A549 (cell line): ENCODE results near the gene SLC6A3.

ENCODE experiments used
- BHLHE40 ChIP-seq: IDR thresholded peaks from 2 replicates; pipeline ENCODE4 v1.6.1; 2012; ENCODE audit warnings: low read depth, low read length, inconsistent platforms
- CTCF ChIP-seq: fragments of >200 bp; sonication (Bioruptor Twin); formaldehyde crosslinking; IDR thresholded peaks from 3 replicates; pipeline ENCODE4 v1.5.1; 2016
- PBX3 ChIP-seq: IDR thresholded peaks from 2 replicates; pipeline ENCODE4 v1.6.1; 2012
- POLR2A ChIP-seq: IDR thresholded peaks from 2 replicates; pipeline ENCODE4 v1.6.1; 2012; ENCODE audit warnings: mild to moderate bottlenecking, low read length
- POLR2AphosphoS2 ChIP-seq: conservative IDR thresholded peaks from 2 replicates; pipeline ENCODE4 v1.6.1; 2012; ENCODE audit warnings: low read length, improper control_type of control experiment, inconsistent platforms
- RFX5 ChIP-seq: fragments of 450-650 bp; IDR thresholded peaks from 2 replicates; pipeline ENCODE4 v1.7.1; 2014; ENCODE audit warnings: antibody characterized with exemption, mild to moderate bottlenecking, moderate library complexity
- ZSCAN20 ChIP-seq: fragments of 250-450 bp; sonication (Bioruptor Pico); IDR thresholded peaks from 2 replicates; pipeline ENCODE4 v1.8.0; 2022; ENCODE audit warnings: mild to moderate bottlenecking, moderate library complexity
- TF ChIP-seq, protein P1 (sequence below): fragments of 450-650 bp; IDR thresholded peaks from 2 replicates; pipeline ENCODE4 v1.6.1; 2014; ENCODE audit warnings: antibody characterized with exemption
- TF ChIP-seq, protein P2 (sequence below): fragments of 200-600 bp; sonication (generic); IDR thresholded peaks from 2 replicates; pipeline ENCODE4 v1.6.1; 2016; ENCODE audit warnings: antibody characterized with exemption, mild to moderate bottlenecking, moderate library complexity

DNA sequence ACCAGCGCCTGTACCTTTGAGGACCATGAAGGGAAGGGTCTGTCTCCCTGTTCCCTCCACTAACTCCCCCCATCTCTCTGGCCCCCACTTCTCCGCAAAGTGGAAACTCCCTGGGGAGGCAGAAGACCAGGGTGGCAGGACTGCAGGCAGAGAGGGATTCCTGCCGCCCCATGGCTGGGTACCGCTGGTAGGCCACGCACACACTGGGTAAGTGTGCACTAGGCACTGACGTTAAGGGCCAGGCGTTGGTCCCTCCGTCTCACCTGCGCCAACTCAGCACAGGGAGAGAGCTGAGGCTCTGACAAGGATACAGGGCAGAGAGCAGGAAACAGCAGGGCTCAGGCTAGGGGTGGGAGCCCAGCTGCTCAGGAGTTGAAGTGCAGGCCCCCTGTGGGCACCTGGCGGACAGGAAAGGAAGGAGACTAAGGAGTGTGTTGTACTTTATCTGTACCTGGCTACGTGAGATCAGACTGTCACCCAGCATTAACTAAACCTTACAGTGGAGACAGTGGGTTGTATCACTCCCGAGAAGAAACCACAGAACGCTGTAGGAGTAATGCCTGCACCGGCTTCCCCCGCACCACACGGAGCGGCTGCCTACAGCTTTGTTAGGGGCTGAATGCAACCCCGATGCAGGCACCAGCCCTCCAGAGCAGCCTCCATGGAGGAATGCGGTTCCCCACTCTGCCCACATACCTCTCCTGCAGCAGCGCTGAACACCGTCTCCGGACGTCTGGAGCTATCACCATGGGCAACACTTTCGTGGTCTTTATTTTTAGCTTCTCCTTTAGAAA, 66.2 kb downstream of the SLC6A3 start:
- TF ChIP-seq CTCF (no peak), ZSCAN20 (CRISPR knock-in tag) (no peak), PBX3 (no peak), RFX5 (no peak), POLR2AphosphoS2 (no peak), POLR2A (no peak), BHLHE40 (no peak)
- TF ChIP-seq, protein P1, sequence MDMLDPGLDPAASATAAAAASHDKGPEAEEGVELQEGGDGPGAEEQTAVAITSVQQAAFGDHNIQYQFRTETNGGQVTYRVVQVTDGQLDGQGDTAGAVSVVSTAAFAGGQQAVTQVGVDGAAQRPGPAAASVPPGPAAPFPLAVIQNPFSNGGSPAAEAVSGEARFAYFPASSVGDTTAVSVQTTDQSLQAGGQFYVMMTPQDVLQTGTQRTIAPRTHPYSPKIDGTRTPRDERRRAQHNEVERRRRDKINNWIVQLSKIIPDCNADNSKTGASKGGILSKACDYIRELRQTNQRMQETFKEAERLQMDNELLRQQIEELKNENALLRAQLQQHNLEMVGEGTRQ, result no peak
- TF ChIP-seq, protein P2, sequence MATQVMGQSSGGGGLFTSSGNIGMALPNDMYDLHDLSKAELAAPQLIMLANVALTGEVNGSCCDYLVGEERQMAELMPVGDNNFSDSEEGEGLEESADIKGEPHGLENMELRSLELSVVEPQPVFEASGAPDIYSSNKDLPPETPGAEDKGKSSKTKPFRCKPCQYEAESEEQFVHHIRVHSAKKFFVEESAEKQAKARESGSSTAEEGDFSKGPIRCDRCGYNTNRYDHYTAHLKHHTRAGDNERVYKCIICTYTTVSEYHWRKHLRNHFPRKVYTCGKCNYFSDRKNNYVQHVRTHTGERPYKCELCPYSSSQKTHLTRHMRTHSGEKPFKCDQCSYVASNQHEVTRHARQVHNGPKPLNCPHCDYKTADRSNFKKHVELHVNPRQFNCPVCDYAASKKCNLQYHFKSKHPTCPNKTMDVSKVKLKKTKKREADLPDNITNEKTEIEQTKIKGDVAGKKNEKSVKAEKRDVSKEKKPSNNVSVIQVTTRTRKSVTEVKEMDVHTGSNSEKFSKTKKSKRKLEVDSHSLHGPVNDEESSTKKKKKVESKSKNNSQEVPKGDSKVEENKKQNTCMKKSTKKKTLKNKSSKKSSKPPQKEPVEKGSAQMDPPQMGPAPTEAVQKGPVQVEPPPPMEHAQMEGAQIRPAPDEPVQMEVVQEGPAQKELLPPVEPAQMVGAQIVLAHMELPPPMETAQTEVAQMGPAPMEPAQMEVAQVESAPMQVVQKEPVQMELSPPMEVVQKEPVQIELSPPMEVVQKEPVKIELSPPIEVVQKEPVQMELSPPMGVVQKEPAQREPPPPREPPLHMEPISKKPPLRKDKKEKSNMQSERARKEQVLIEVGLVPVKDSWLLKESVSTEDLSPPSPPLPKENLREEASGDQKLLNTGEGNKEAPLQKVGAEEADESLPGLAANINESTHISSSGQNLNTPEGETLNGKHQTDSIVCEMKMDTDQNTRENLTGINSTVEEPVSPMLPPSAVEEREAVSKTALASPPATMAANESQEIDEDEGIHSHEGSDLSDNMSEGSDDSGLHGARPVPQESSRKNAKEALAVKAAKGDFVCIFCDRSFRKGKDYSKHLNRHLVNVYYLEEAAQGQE, result no peak
